GM18870 (cell line): ENCODE measurements around the gene IGF1R.

Experiments used
- ATAC-seq: cut with Tn5 transposase; IDR thresholded peaks from one replicate; pipeline ENCODE4 v1.9.1; 2021; ENCODE audit warnings: moderate library complexity; ENCODE audit not compliant: unreplicated experiment

Gene IGF1R

GRCh38 chr15:98700519-98700918 is 52.2 kb downstream of the IGF1R start:
- ATAC-seq, result no peak

GRCh38 chr15:98703126-98703685 is 54.9 kb downstream of the IGF1R start:
- ATAC-seq, result no peak

- no peak for ATAC-seq
Observed at GRCh38 chr15:98705070-98705469, 56.7 kb downstream of the IGF1R start.

- no peak for ATAC-seq
Observed at GRCh38 chr15:98706387-98706786, 58.0 kb downstream of the IGF1R start.

- no peak for ATAC-seq
Observed at GRCh38 chr15:98706986-98707385, 58.6 kb downstream of the IGF1R start.

- ATAC-seq, result no peak
Observed at GRCh38 chr15:98708037-98708590, 59.8 kb downstream of the IGF1R start.

GRCh38 chr15:98711810-98712209 is 63.5 kb downstream of the IGF1R start:
- no peak for ATAC-seq

- no peak for ATAC-seq
Observed at GRCh38 chr15:98712845-98713584, 64.7 kb downstream of the IGF1R start.

- peak; percentile 51 for ATAC-seq
Observed at GRCh38 chr15:98713585-98714001, 65.3 kb downstream of the IGF1R start.

- no peak for ATAC-seq
Observed at GRCh38 chr15:98714922-98715321, 66.6 kb downstream of the IGF1R start.

GRCh38 chr15:98715401-98715800 is 67.1 kb downstream of the IGF1R start:
- no peak for ATAC-seq

GRCh38 chr15:98715890-98716443 is 67.6 kb downstream of the IGF1R start:
- no peak for ATAC-seq

GRCh38 chr15:98717371-98717770 is 69.0 kb downstream of the IGF1R start:
- ATAC-seq, result no peak

GRCh38 chr15:98717942-98718341 is 69.6 kb downstream of the IGF1R start:
- ATAC-seq, result no peak

GRCh38 chr15:98718426-98719136 is 70.2 kb downstream of the IGF1R start:
- ATAC-seq, result no peak

GRCh38 chr15:98719137-98719740 is 70.9 kb downstream of the IGF1R start:
- no peak for ATAC-seq

GRCh38 chr15:98720031-98720430 is 71.7 kb downstream of the IGF1R start:
- no peak for ATAC-seq

GRCh38 chr15:98720577-98721565 is 72.5 kb downstream of the IGF1R start:
- no peak for ATAC-seq

- no peak for ATAC-seq
Observed at GRCh38 chr15:98722209-98722608, 73.9 kb downstream of the IGF1R start.

- ATAC-seq, result no peak
Observed at GRCh38 chr15:98722645-98723044, 74.3 kb downstream of the IGF1R start.
